Endothelial cell of umbilical vein (primary cell): ENCODE results near the gene MSL1. TPM values are rescaled to one million over a fixed set of nuclear protein-coding genes. Genes with fewer than 3 reads are reported as not detected.

Source experiments
- BruUV-seq: library from RNA; stranded (reverse); fragments of 400-500 nt; replicated peaks from 2 replicates; lab custom pipeline; 2021; lab: Mats Ljungman, UMichigan
- CTCF ChIA-PET: fragments of 300-600, 350-600 bp; sonication (Branson Sonifier 250); formaldehyde crosslinking; loops from one replicate; lab custom pipeline; 2021; ENCODE audit warnings: antibody characterized with exemption, inconsistent platforms; lab: Charles Lee
- POLR2A ChIA-PET: fragments of 300-600, 350-600 bp; sonication (Branson Sonifier 250); formaldehyde crosslinking; loops from one replicate; lab custom pipeline; 2021; ENCODE audit warnings: antibody characterized with exemption, inconsistent platforms; lab: Charles Lee
- DNase-seq: peaks from one replicate; pipeline ENCODE4 v3.0.0-alpha.2; 2011; ENCODE audit warnings: low read depth, low spot score
- FAIRE-seq: peaks from 2 replicates; lab custom pipeline; 2011; peaks lifted over from hg19 to GRCh38; lab: Jason Lieb, UNC
- H2AFZ ChIP-seq: 2 replicates; pipeline ENCODE4 v1.6.0; 2012; ENCODE audit warnings: low read depth, low read length, control low read depth, inconsistent platforms
- H3K27ac ChIP-seq: 2 replicates; pipeline ENCODE4 v1.5.1; 2011; ENCODE audit warnings: low read depth, mild to moderate bottlenecking, control low read depth, low read length, moderate library complexity; ENCODE audit not compliant: insufficient read depth
- H3K27me3 ChIP-seq, 2 experiments: 2 replicates each; pipeline versions ENCODE4 v1.6.0 to v1.6.1; 2011; ENCODE audit warnings: low read length in 2 of 2, mixed read lengths in 1 of 2; ENCODE audit not compliant: control insufficient read depth in 2 of 2, insufficient read depth in 2 of 2
- H3K36me3 ChIP-seq, 2 experiments: 2 replicates in 1 of 2; 3 replicates in 1 of 2; pipeline ENCODE4 v1.5.1; 2011; ENCODE audit warnings: low read length in 2 of 2, mild to moderate bottlenecking in 1 of 2, moderate library complexity in 1 of 2; ENCODE audit not compliant: control insufficient read depth in 2 of 2, insufficient read depth in 2 of 2; ENCODE audit errors: extremely low read depth in 1 of 2
- H3K4me1 ChIP-seq: 3 replicates; pipeline ENCODE4 v1.5.1; 2011; ENCODE audit warnings: mild to moderate bottlenecking, low read length; ENCODE audit not compliant: control insufficient read depth, insufficient read depth; ENCODE audit errors: extremely low read depth
- H3K4me2 ChIP-seq: 2 replicates; pipeline ENCODE4 v1.6.1; 2011; ENCODE audit warnings: low read length, control low read depth, mixed read lengths; ENCODE audit not compliant: insufficient read depth
- H3K4me3 ChIP-seq, 3 experiments: fragments of 200-600 bp in 1 of 3; sonication (generic), shearing (Covaris generic) in 1 of 3; replicated peaks in 1 of 3; 2 replicates each; pipeline ENCODE4 v1.5.1; 2011 to 2016; ENCODE audit warnings: control low read depth in 3 of 3, low read length in 3 of 3, mild to moderate bottlenecking in 2 of 3, inconsistent platforms in 1 of 3, low read depth in 1 of 3, moderate library complexity in 1 of 3; ENCODE audit not compliant: insufficient read depth in 1 of 3
- H3K79me2 ChIP-seq: 2 replicates; pipeline ENCODE4 v1.6.0; 2012; ENCODE audit warnings: low read length, inconsistent platforms; ENCODE audit not compliant: control insufficient read depth, insufficient read depth
- H3K9ac ChIP-seq: replicated peaks from 2 replicates; pipeline ENCODE3; 2011; ENCODE audit warnings: low read length, control low read depth; ENCODE audit not compliant: insufficient read depth; ENCODE audit errors: extremely low read depth
- H3K9me1 ChIP-seq: replicated peaks from 3 replicates; pipeline ENCODE4 v1.6.0; 2011; ENCODE audit warnings: mild to moderate bottlenecking, low read length; ENCODE audit not compliant: control insufficient read depth, insufficient read depth; ENCODE audit errors: extremely low read depth
- H3K9me3 ChIP-seq: replicated peaks from 2 replicates; pipeline ENCODE4 v1.5.1; 2012; ENCODE audit warnings: low read length, inconsistent platforms; ENCODE audit not compliant: control insufficient read depth, insufficient read depth
- H4K20me1 ChIP-seq: replicated peaks from 2 replicates; pipeline ENCODE3; 2011; ENCODE audit warnings: mild to moderate bottlenecking, low read length; ENCODE audit not compliant: control insufficient read depth, insufficient read depth; ENCODE audit errors: extremely low read depth
- EZH2 ChIP-seq: IDR thresholded peaks from 2 replicates; pipeline ENCODE4 v1.6.1; 2012; ENCODE audit warnings: borderline replicate concordance, low read depth, mild to moderate bottlenecking, moderate library complexity, low read length, inconsistent platforms; ENCODE audit not compliant: severe bottlenecking
- FOS ChIP-seq: IDR thresholded peaks from 2 replicates; pipeline ENCODE4 v1.6.1; 2011; ENCODE audit warnings: mild to moderate bottlenecking, low read length, moderate library complexity, borderline replicate concordance; ENCODE audit not compliant: insufficient read depth
- GATA2 ChIP-seq: IDR thresholded peaks from 2 replicates; pipeline ENCODE4 v1.7.0; 2011; ENCODE audit warnings: low read depth, mild to moderate bottlenecking, moderate library complexity, mixed read lengths, low read length; ENCODE audit not compliant: insufficient read length, insufficient read depth
- JUN ChIP-seq: IDR thresholded peaks from 2 replicates; pipeline ENCODE4 v1.6.1; 2011; ENCODE audit warnings: borderline replicate concordance, low read depth; ENCODE audit not compliant: insufficient read length, insufficient read depth
- MYC ChIP-seq: IDR thresholded peaks from one replicate; pipeline ENCODE4 v1.6.1; 2011; ENCODE audit warnings: mild to moderate bottlenecking, low read depth, low read length
- POLR2A ChIP-seq: IDR thresholded peaks from 2 replicates; pipeline ENCODE4 v1.6.1; 2012; ENCODE audit warnings: low read depth, mild to moderate bottlenecking, control low read depth, low read length
- POLR2AphosphoS5 ChIP-seq: IDR thresholded peaks from 2 replicates; pipeline ENCODE4 v1.6.1; 2012; ENCODE audit warnings: low read depth, mild to moderate bottlenecking, control low read depth, low read length, moderate library complexity; ENCODE audit not compliant: insufficient read depth
- dilution Hi-C: fragments of 300-500 bp; cut with MboI; formaldehyde crosslinking; loops from one replicate; pipeline ENCODE4 v1.15.0; 2019; ENCODE audit warnings: low sequenced_read_pairs; ENCODE audit not compliant: extremely low pct_ligation_motif_present
- intact Hi-C: fragments of 100-400 bp; cut with micrococcal nuclease; formaldehyde crosslinking; loops from one replicate; pipeline ENCODE4 v1.10.0; 2022
- polyA plus RNA-seq, 4 experiments: library from polyadenylated mRNA; depleted of rRNA in 3 of 4; stranded (reverse) in 3 of 4; unstranded in 1 of 4; fragments of >200 nt; gene quantifications; 2 replicates each; pipeline versions ENCODE4 v1.2.1 to v1.2.3, GENCODE V29; 2011 to 2012; ENCODE audit warnings: missing spikeins in 1 of 4
- total RNA-seq: library from RNA; stranded (reverse); gene quantifications from 2 replicates; pipeline ENCODE4 v1.2.3, GENCODE V29; 2021
- TF ChIP-seq, protein P1 (sequence below): IDR thresholded peaks from 2 replicates; pipeline ENCODE4 v1.6.1; 2011; ENCODE audit not compliant: insufficient read depth, insufficient read length
- TF ChIP-seq, protein P2 (sequence below), 2 donors: IDR thresholded peaks; 1 replicate in 1 of 2; 2 replicates in 1 of 2; pipeline ENCODE4 v1.5.1; 2011; ENCODE audit warnings: low read length in 2 of 2, mild to moderate bottlenecking in 2 of 2, moderate library complexity in 2 of 2, control low read depth in 1 of 2, inconsistent platforms in 1 of 2, low read depth in 1 of 2; ENCODE audit not compliant: insufficient read depth in 1 of 2; ENCODE audit errors: extremely low read depth in 1 of 2

Gene MSL1
- total and polyA plus RNA-seq, 2 donors (not counting 3 experiments of a cell fraction or from before 2014, with no cell fraction given): 30.9 to 95.0 TPM

DNA sequence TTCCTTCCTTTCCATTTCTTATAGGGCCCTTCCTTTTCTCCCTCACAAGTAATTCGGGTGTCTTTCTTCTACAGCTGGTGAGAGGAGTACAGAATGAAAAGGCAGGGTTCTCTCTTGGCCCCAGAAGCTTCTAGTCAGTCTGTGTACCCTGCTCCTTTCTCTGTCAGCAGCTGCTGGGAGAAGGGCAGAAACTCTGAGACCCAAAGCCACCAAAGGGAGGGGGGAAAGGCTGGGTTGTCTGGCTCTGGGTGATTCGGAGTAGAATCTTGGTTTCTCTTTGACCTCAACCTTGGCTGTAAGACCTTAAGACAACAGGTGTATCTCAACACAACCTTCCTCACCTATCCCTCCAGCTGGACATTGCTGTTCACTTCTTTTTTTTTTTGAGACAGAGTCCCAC, 18.1 kb upstream of the MSL1 start:
- no TSS peak for BruUV-seq
- no peak overlapping the region for H3K27ac ChIP-seq
- H3K9ac ChIP-seq: no peak overlapping the region
- FAIRE-seq: no peak
- TF ChIP-seq, protein P1, sequence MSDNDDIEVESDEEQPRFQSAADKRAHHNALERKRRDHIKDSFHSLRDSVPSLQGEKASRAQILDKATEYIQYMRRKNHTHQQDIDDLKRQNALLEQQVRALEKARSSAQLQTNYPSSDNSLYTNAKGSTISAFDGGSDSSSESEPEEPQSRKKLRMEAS: no peak
- TF ChIP-seq, protein P2, sequence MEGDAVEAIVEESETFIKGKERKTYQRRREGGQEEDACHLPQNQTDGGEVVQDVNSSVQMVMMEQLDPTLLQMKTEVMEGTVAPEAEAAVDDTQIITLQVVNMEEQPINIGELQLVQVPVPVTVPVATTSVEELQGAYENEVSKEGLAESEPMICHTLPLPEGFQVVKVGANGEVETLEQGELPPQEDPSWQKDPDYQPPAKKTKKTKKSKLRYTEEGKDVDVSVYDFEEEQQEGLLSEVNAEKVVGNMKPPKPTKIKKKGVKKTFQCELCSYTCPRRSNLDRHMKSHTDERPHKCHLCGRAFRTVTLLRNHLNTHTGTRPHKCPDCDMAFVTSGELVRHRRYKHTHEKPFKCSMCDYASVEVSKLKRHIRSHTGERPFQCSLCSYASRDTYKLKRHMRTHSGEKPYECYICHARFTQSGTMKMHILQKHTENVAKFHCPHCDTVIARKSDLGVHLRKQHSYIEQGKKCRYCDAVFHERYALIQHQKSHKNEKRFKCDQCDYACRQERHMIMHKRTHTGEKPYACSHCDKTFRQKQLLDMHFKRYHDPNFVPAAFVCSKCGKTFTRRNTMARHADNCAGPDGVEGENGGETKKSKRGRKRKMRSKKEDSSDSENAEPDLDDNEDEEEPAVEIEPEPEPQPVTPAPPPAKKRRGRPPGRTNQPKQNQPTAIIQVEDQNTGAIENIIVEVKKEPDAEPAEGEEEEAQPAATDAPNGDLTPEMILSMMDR (IDR thresholded peaks at IDR 0.05; ENCODE audit: extremely low read depth in 1 of 2, insufficient read depth in 1 of 2, low read depth in 1 of 2, low read length in 2 of 2): no peak
- TF ChIP-seq MYC: no peak
- TF ChIP-seq POLR2AphosphoS5: no peak
- TF ChIP-seq FOS: no peak
- TF ChIP-seq EZH2: no peak
- TF ChIP-seq JUN: no peak
- TF ChIP-seq POLR2A: no peak
- TF ChIP-seq GATA2: no peak
- H2AFZ ChIP-seq: no peak overlapping the region
- H3K27me3 ChIP-seq: no peaks in the 10 kb centered on the region
- no peaks in the 10 kb centered on the region for H3K79me2 ChIP-seq
- no peaks in the 10 kb centered on the region for H3K9me1 ChIP-seq
- dilution Hi-C loops: no loop called here
- no peaks in the 10 kb centered on the region for H4K20me1 ChIP-seq
- POLR2A ChIA-PET: no interaction called here
- no peak overlapping the region for H3K4me2 ChIP-seq
- CTCF ChIA-PET: interaction anchor here (0.8 to 1.8 kb wide), 4 partner anchors 9 to 82 kb away, joined by 3 to 22 read pairs (median 4); no protein-coding TSS in a partner anchor
- intact Hi-C loops: no loop called here
- H3K36me3 ChIP-seq: no peaks in the 10 kb centered on the region
- H3K4me1 ChIP-seq: peaks cover 39% of the 10 kb centered on the region
- no peak overlapping the region for H3K4me3 ChIP-seq
- no peaks in the 10 kb centered on the region for H3K9me3 ChIP-seq
- DNase-seq: no peak
